HepG2 (cell line): ENCODE measurements around the gene VPS29. TPM values are rescaled to one million over a fixed set of nuclear protein-coding genes. Genes with fewer than 3 reads are reported as not detected.

Experiments
- AKAP8 ChIP-seq: sonication (generic); formaldehyde crosslinking; IDR thresholded peaks from 2 replicates; pipeline ENCODE4 v1.5.1; 2020; ENCODE audit warnings: mild to moderate bottlenecking, missing genetic modification reagents
- ARNTL ChIP-seq: sonication (generic); formaldehyde crosslinking; IDR thresholded peaks from 2 replicates; pipeline ENCODE4 v1.4.0; 2020; ENCODE audit warnings: mild to moderate bottlenecking, missing genetic modification reagents
- BRD4 ChIP-seq: sonication (generic); formaldehyde crosslinking; IDR thresholded peaks from 2 replicates; pipeline ENCODE4 v1.4.0; 2020; ENCODE audit warnings: missing genetic modification reagents
- ELK4 ChIP-seq: sonication (generic); formaldehyde crosslinking; IDR thresholded peaks from 2 replicates; pipeline ENCODE4 v1.9.0; 2021; ENCODE audit warnings: missing genetic modification reagents, borderline replicate concordance
- GRHL1 ChIP-seq: sonication (generic); formaldehyde crosslinking; conservative IDR thresholded peaks from 2 replicates; pipeline ENCODE4 v1.8.0; 2022; ENCODE audit warnings: missing genetic modification reagents
- HMG20B ChIP-seq: conservative IDR thresholded peaks from 2 replicates; pipeline ENCODE4 v1.6.1; 2016; ENCODE audit warnings: missing genetic modification reagents, missing compliant biosample characterization
- HNF4A ChIP-seq: sonication (generic); formaldehyde crosslinking; IDR thresholded peaks from 2 replicates; pipeline ENCODE4 v1.4.0; 2020; ENCODE audit warnings: missing genetic modification reagents
- JUND ChIP-seq: sonication (generic); formaldehyde crosslinking; IDR thresholded peaks from 2 replicates; pipeline ENCODE4 v1.8.0; 2022; ENCODE audit warnings: mild to moderate bottlenecking, missing genetic modification reagents
- PRDM15 ChIP-seq: sonication (generic); formaldehyde crosslinking; IDR thresholded peaks from 2 replicates; pipeline ENCODE4 v1.4.0; 2020; ENCODE audit warnings: missing genetic modification reagents
- SALL2 ChIP-seq: sonication (generic); formaldehyde crosslinking; IDR thresholded peaks from 2 replicates; pipeline ENCODE4 v1.8.1; 2023; ENCODE audit warnings: mild to moderate bottlenecking, missing genetic modification reagents, inconsistent platforms
- YEATS4 ChIP-seq: sonication (generic); formaldehyde crosslinking; IDR thresholded peaks from 2 replicates; pipeline ENCODE4 v1.4.0; 2020; ENCODE audit warnings: missing genetic modification reagents, borderline replicate concordance
- ZC3H13 ChIP-seq: sonication (generic); formaldehyde crosslinking; IDR thresholded peaks from 2 replicates; pipeline ENCODE4 v1.8.1; 2023; ENCODE audit warnings: mild to moderate bottlenecking, missing genetic modification reagents, moderate library complexity
- ZFX ChIP-seq: sonication (generic); formaldehyde crosslinking; IDR thresholded peaks from 2 replicates; pipeline ENCODE4 v1.4.0; 2020; ENCODE audit warnings: mild to moderate bottlenecking, low read depth, missing genetic modification reagents, moderate library complexity
- ZNF207 ChIP-seq: fragments of 450-650 bp; IDR thresholded peaks from 2 replicates; pipeline ENCODE4 v1.6.1; 2016; ENCODE audit warnings: antibody characterized with exemption, borderline replicate concordance
- ZNF556 ChIP-seq: sonication (generic); formaldehyde crosslinking; IDR thresholded peaks from 2 replicates; pipeline ENCODE4 v1.4.0; 2020; ENCODE audit warnings: mild to moderate bottlenecking, missing genetic modification reagents, borderline replicate concordance
- ZNF670 ChIP-seq: sonication (generic); formaldehyde crosslinking; IDR thresholded peaks from 2 replicates; pipeline ENCODE4 v1.8.0; 2022; ENCODE audit warnings: mild to moderate bottlenecking, missing genetic modification reagents, borderline replicate concordance
- ZNF704 ChIP-seq: sonication (generic); formaldehyde crosslinking; IDR thresholded peaks from 2 replicates; pipeline ENCODE4 v1.8.1; 2023; ENCODE audit warnings: mild to moderate bottlenecking, inconsistent platforms, moderate library complexity, missing genetic modification reagents, borderline replicate concordance
- ZNF747 ChIP-seq: sonication (generic); formaldehyde crosslinking; IDR thresholded peaks from 2 replicates; pipeline ENCODE4 v1.8.1; 2023; ENCODE audit warnings: missing genetic modification reagents, mild to moderate bottlenecking, borderline replicate concordance
- ZNF788 ChIP-seq: sonication (generic); formaldehyde crosslinking; IDR thresholded peaks from 2 replicates; pipeline ENCODE4 v1.5.0; 2020; ENCODE audit warnings: mild to moderate bottlenecking, missing genetic modification reagents, borderline replicate concordance
- ZNF816 ChIP-seq: sonication (generic); formaldehyde crosslinking; IDR thresholded peaks from 2 replicates; pipeline ENCODE4 v1.8.0; 2022; ENCODE audit warnings: missing genetic modification reagents, mild to moderate bottlenecking, borderline replicate concordance
- polyA plus RNA-seq, 8 experiments: library from polyadenylated mRNA; depleted of rRNA in 3 of 8; stranded (reverse) in 7 of 8; unstranded in 1 of 8; fragments of >200 nt; fragmentation: Illumina TruSeq in 4 of 8; extraction: Trizol in 4 of 8; gene quantifications; 2 replicates each; pipeline versions ENCODE4 v1.2.1 to v1.2.3, GENCODE V29; 2011 to 2016; ENCODE audit warnings: low read depth in 4 of 8, missing spikeins in 1 of 8, mixed read lengths in 1 of 8; ENCODE audit not compliant: insufficient read depth in 1 of 8
- total RNA-seq, 5 experiments: library from RNA; depleted of rRNA; stranded (reverse); fragments of >200 nt; fragmentation: Illumina TruSeq; extraction: Trizol; gene quantifications; 2 replicates each; pipeline ENCODE4 v1.2.3, GENCODE V29; 2016; ENCODE audit warnings: low read depth in 1 of 5

The VPS29 gene
- total and polyA plus RNA-seq, 2 of the 13 experiments (the other 11 are each of a cell fraction or from before 2014, with no cell fraction given): 107 to 114 TPM

- TF ChIP-seq ZNF747 (CRISPR knock-in tag): peak; percentile 76; the same call in 1 of the 2 replicates
- TF ChIP-seq AKAP8 (CRISPR knock-in tag): peak; percentile 50; the same call in 1 of the 2 replicates
- TF ChIP-seq YEATS4: peak; percentile 84
- TF ChIP-seq HNF4A: peak; percentile 14; the same call in 1 of the 2 replicates
- peak; percentile 45; the same call in 1 of the 2 replicates for TF ChIP-seq ZNF670
- TF ChIP-seq ARNTL (CRISPR knock-in tag): 0 out of 2 replicates have a peak, but pooled peaks have one; percentile 25
- peak; percentile 71; the same call in 1 of the 2 replicates for TF ChIP-seq ZNF788 (CRISPR knock-in tag)
- 0 out of 2 replicates have a peak, but pooled peaks have one; percentile 78 for TF ChIP-seq BRD4 (CRISPR knock-in tag)
- no peak for TF ChIP-seq GRHL1 (CRISPR knock-in tag)
- TF ChIP-seq HMG20B (CRISPR knock-in tag): 0 out of 2 replicates have a peak, but pooled peaks have one; percentile 1
- peak; percentile 45 for TF ChIP-seq ZNF816 (CRISPR knock-in tag)
- no peak for TF ChIP-seq ZNF704 (CRISPR knock-in tag)
- peak; percentile 93; the same call in 1 of the 2 replicates for TF ChIP-seq ELK4 (CRISPR knock-in tag)
- TF ChIP-seq ZNF556: peak; percentile 52; the same call in 1 of the 2 replicates
- peak; percentile 43; the same call in 1 of the 2 replicates for TF ChIP-seq SALL2 (CRISPR knock-in tag)
- 0 out of 2 replicates have a peak, but pooled peaks have one; percentile 44 for TF ChIP-seq ZNF207
- TF ChIP-seq PRDM15 (CRISPR knock-in tag): peak; percentile 58; the same call in 1 of the 2 replicates
- TF ChIP-seq JUND (CRISPR knock-in tag): no peak
- TF ChIP-seq ZC3H13 (CRISPR knock-in tag): no peak; the same call in 1 of the 2 replicates
- TF ChIP-seq ZFX (CRISPR knock-in tag): peak; percentile 81
Observed at GRCh38 chr12:110449799-110450497, 52.0 kb downstream of the VPS29 start, which contains the start of gene ARPC3 (continued).
